HCT116 (cell line): ENCODE measurements around the gene TCERG1L. TPM values are rescaled to one million over a fixed set of nuclear protein-coding genes. Genes with fewer than 3 reads are reported as not detected.

Source experiments
- ATAC-seq: fragments of 200-7000 bp; cut with Tn5 transposase; 2 replicates; pipeline ENCODE4 v1.9.1; 2020; ENCODE audit warnings: mild to moderate bottlenecking, moderate library complexity
- BruUV-seq: library from RNA; stranded (reverse); fragments of 400-500 nt; replicated peaks from 2 replicates; lab custom pipeline; 2021; lab: Mats Ljungman, UMichigan
- CTCF ChIA-PET: fragments of 300-600 bp; sonication (Branson Sonifier 250); formaldehyde crosslinking; loops from one replicate; lab custom pipeline; 2021; ENCODE audit warnings: antibody characterized with exemption; lab: Charles Lee
- POLR2A ChIA-PET: fragments of 300-600, 350-600 bp; sonication (Branson Sonifier 250); formaldehyde crosslinking; loops from one replicate; lab custom pipeline; 2021; ENCODE audit warnings: antibody characterized with exemption; lab: Charles Lee
- RAD21 ChIA-PET, 2 experiments: fragments of 300-600 bp; sonication (Branson Sonifier 250); formaldehyde crosslinking; loops; one replicate each; lab custom pipeline; 2023; ENCODE audit warnings: low total read pairs in 2 of 2; ENCODE audit not compliant: uncharacterized antibody in 2 of 2, unreplicated experiment in 2 of 2, low non-redundant PET in 1 of 2; lab: Charles Lee
- DNase-seq: peaks from one replicate; pipeline ENCODE4 v3.0.0-alpha.2; 2010; ENCODE audit warnings: low read depth, low spot score
- H2AFZ ChIP-seq: fragments of 200-600 bp; shearing (Covaris generic), sonication (generic); 2 replicates; pipeline ENCODE4 v1.6.1; 2017; ENCODE audit warnings: low read depth, mixed run types, mixed read lengths, antibody characterized with exemption, low read length; ENCODE audit not compliant: poor library complexity, severe bottlenecking
- H3K27ac ChIP-seq: 2 replicates; pipeline ENCODE4 v1.5.1; 2012; ENCODE audit warnings: low read depth, low read length
- H3K27me3 ChIP-seq: fragments of 200-600 bp; sonication (generic); 2 replicates; pipeline ENCODE4 v1.6.1; 2016; ENCODE audit warnings: mixed run types, low read length, mixed read lengths; ENCODE audit not compliant: insufficient read depth
- H3K36me3 ChIP-seq, 2 experiments: fragments of 200-500 bp in 1 of 2; fragments of 200-600 bp in 1 of 2; sonication (Bioruptor generic) in 1 of 2; sonication (generic) in 1 of 2; 2 replicates each; pipeline versions ENCODE4 v1.5.1 to v1.6.1; 2014 to 2016; ENCODE audit warnings: low read length in 2 of 2, inconsistent platforms in 1 of 2, mixed read lengths in 1 of 2, mixed run types in 1 of 2; ENCODE audit not compliant: insufficient read depth in 2 of 2, control insufficient read depth in 1 of 2
- H3K4me1 ChIP-seq, 2 experiments: fragments of 200-600 bp in 1 of 2; sonication (generic) in 1 of 2; 2 replicates each; pipeline versions ENCODE4 v1.5.1 to v1.6.1; 2012 to 2017; ENCODE audit warnings: low read length in 2 of 2, inconsistent platforms in 1 of 2, mild to moderate bottlenecking in 1 of 2, mixed read lengths in 1 of 2, mixed run types in 1 of 2, moderate library complexity in 1 of 2; ENCODE audit not compliant: insufficient read depth in 2 of 2, control insufficient read depth in 1 of 2
- H3K4me2 ChIP-seq: fragments of 200-600 bp; sonication (generic); 2 replicates; pipeline ENCODE4 v1.6.1; 2017; ENCODE audit warnings: mixed run types, low read length, mixed read lengths
- H3K4me3 ChIP-seq, 2 experiments: fragments of 200-600 bp in 1 of 2; sonication (generic) in 1 of 2; replicated peaks in 1 of 2; 2 replicates each; pipeline ENCODE4 v1.5.1; 2011 to 2016; ENCODE audit warnings: low read length in 2 of 2, control low read depth in 1 of 2, low read depth in 1 of 2, mild to moderate bottlenecking in 1 of 2, mixed read lengths in 1 of 2, mixed run types in 1 of 2
- H3K79me2 ChIP-seq: fragments of 200-600 bp; sonication (generic); 2 replicates; pipeline ENCODE4 v1.6.1; 2017; ENCODE audit warnings: mild to moderate bottlenecking, mixed run types, low read length, moderate library complexity, mixed read lengths; ENCODE audit not compliant: insufficient read depth
- H3K9ac ChIP-seq: fragments of 200-600 bp; sonication (generic); 2 replicates; pipeline ENCODE4 v1.6.1; 2016; ENCODE audit warnings: low read length, mixed read lengths
- H3K9me2 ChIP-seq: fragments of 200-600 bp; sonication (generic), shearing (Covaris generic); 2 replicates; pipeline ENCODE4 v1.6.1; 2017; ENCODE audit warnings: mixed run types, mild to moderate bottlenecking, moderate library complexity; ENCODE audit not compliant: insufficient read depth
- H3K9me3 ChIP-seq, 2 experiments: fragments of 200-500 bp in 1 of 2; fragments of 200-600 bp in 1 of 2; sonication (Bioruptor generic) in 1 of 2; sonication (generic) in 1 of 2; 2 replicates each; pipeline ENCODE4 v1.6.1; 2014 to 2017; ENCODE audit warnings: low read length in 2 of 2, mixed read lengths in 2 of 2, inconsistent platforms in 1 of 2, low read depth in 1 of 2, mild to moderate bottlenecking in 1 of 2, mixed run types in 1 of 2, moderate library complexity in 1 of 2; ENCODE audit not compliant: control insufficient read depth in 1 of 2, insufficient read depth in 1 of 2
- H4K20me1 ChIP-seq: fragments of 200-600 bp; sonication (generic), shearing (Covaris generic); 2 replicates; pipeline ENCODE4 v1.6.1; 2017; ENCODE audit warnings: mixed run types, mild to moderate bottlenecking, moderate library complexity; ENCODE audit not compliant: insufficient read depth
- ATF3 ChIP-seq: IDR thresholded peaks from 2 replicates; pipeline ENCODE4 v1.6.1; 2012
- CBX3 ChIP-seq: IDR thresholded peaks from 2 replicates; pipeline ENCODE4 v1.6.1; 2012; ENCODE audit warnings: low read depth
- CTCF ChIP-seq, 3 experiments: fragments of 200-600 bp in 1 of 3; sonication (generic) in 1 of 3; IDR thresholded peaks in 2 of 3; conservative IDR thresholded peaks in 1 of 3; 2 replicates each; pipeline ENCODE4 v1.5.1; 2012 to 2017; ENCODE audit warnings: low read depth in 2 of 3, low read length in 2 of 3, antibody characterized with exemption in 1 of 3, borderline replicate concordance in 1 of 3, control low read depth in 1 of 3, mild to moderate bottlenecking in 1 of 3, mixed read lengths in 1 of 3, mixed run types in 1 of 3, moderate library complexity in 1 of 3; ENCODE audit not compliant: insufficient read depth in 1 of 3
- EGR1 ChIP-seq: IDR thresholded peaks from 2 replicates; pipeline ENCODE4 v1.6.1; 2012; ENCODE audit warnings: low read depth
- ELF1 ChIP-seq: IDR thresholded peaks from 2 replicates; pipeline ENCODE4 v1.6.1; 2012; ENCODE audit warnings: low read depth, borderline replicate concordance
- EZH2 ChIP-seq: fragments of 200-600 bp; sonication (generic); IDR thresholded peaks from 2 replicates; pipeline ENCODE4 v1.6.1; 2017; ENCODE audit warnings: antibody characterized with exemption, mixed run types
- EZH2phosphoT487 ChIP-seq: fragments of 200-600 bp; IDR thresholded peaks from 2 replicates; pipeline ENCODE4 v1.6.1; 2018; ENCODE audit warnings: antibody characterized with exemption, borderline replicate concordance
- JUND ChIP-seq: IDR thresholded peaks from 2 replicates; pipeline ENCODE4 v1.6.1; 2012
- POLR2A ChIP-seq: IDR thresholded peaks from 2 replicates; pipeline ENCODE4 v1.7.0; 2011; ENCODE audit warnings: borderline replicate concordance; ENCODE audit not compliant: insufficient read depth, insufficient read length; ENCODE audit errors: extremely low read depth
- RAD21 ChIP-seq: IDR thresholded peaks from 2 replicates; pipeline ENCODE4 v1.6.1; 2012; ENCODE audit warnings: low read depth, mild to moderate bottlenecking
- SP1 ChIP-seq: IDR thresholded peaks from 2 replicates; pipeline ENCODE4 v1.6.1; 2012; ENCODE audit warnings: low read depth
- TCF7L2 ChIP-seq: IDR thresholded peaks from 2 replicates; pipeline ENCODE4 v1.7.0; 2011; ENCODE audit warnings: borderline replicate concordance, inconsistent platforms; ENCODE audit not compliant: insufficient read depth, insufficient read length; ENCODE audit errors: extremely low read depth
- YY1 ChIP-seq: IDR thresholded peaks from 2 replicates; pipeline ENCODE4 v1.6.1; 2011; ENCODE audit warnings: low read length, low read depth, moderate library complexity, mild to moderate bottlenecking; ENCODE audit not compliant: insufficient replicate concordance; ENCODE audit errors: extremely low read depth
- ZBTB33 ChIP-seq: IDR thresholded peaks from 2 replicates; pipeline ENCODE4 v1.6.1; 2011; ENCODE audit warnings: mild to moderate bottlenecking, low read length, moderate library complexity; ENCODE audit not compliant: insufficient replicate concordance; ENCODE audit errors: extremely low read depth
- ZNF274 ChIP-seq: fragments of 200-500 bp; sonication (Bioruptor generic); IDR thresholded peaks from 2 replicates; pipeline ENCODE4 v1.6.1; 2014; ENCODE audit warnings: mild to moderate bottlenecking, low read depth, low read length, inconsistent platforms
- intact Hi-C: fragments of 100-400 bp; cut with micrococcal nuclease; formaldehyde crosslinking; loops from 2 replicates; pipeline ENCODE4 v1.10.0; 2022
- total RNA-seq: library from RNA; stranded (reverse); gene quantifications from one replicate; pipeline ENCODE4 v1.2.1, GENCODE V29; 2021; ENCODE audit not compliant: unreplicated experiment

TCERG1L gene
- total RNA-seq, 1 experiment from 2014 or later, result not detected

GRCh38 chr10:131129544-131129943 is 182.0 kb downstream of the TCERG1L start:
- Histone ChIP-seq H3K4me2 (no peak overlapping the region), H3K9me2 (no peaks in the 10 kb centered on the region), H3K27ac (no peak overlapping the region), H3K36me3 (no peaks in the 10 kb centered on the region), H2AFZ (no peak overlapping the region), H3K79me2 (no peaks in the 10 kb centered on the region), H3K4me1 (no peaks in the 10 kb centered on the region), H3K9me3 (no peaks in the 10 kb centered on the region), H3K27me3 (no peaks in the 10 kb centered on the region), H4K20me1 (no peaks in the 10 kb centered on the region), H3K4me3 (no peak overlapping the region), H3K9ac (no peak overlapping the region)
- TF ChIP-seq JUND, result no peak
- TF ChIP-seq ELF1, result no peak
- no peak for TF ChIP-seq EZH2
- no peak for TF ChIP-seq SP1
- TF ChIP-seq ZNF274, result no peak
- TF ChIP-seq ZBTB33, result no peak
- no peak for TF ChIP-seq EZH2phosphoT487
- TF ChIP-seq RAD21, result no peak
- no peak for TF ChIP-seq EGR1
- BruUV-seq, result no TSS peak
- DNase-seq (no peak), ATAC-seq (no peak)
- RAD21 ChIA-PET, result no interaction called here
- POLR2A ChIA-PET, result no interaction called here
- intact Hi-C loops, result no loop called here
- CTCF ChIA-PET, result no interaction called here

- DNase-seq (no peak), ATAC-seq (no peak)
- ChIA-PET CTCF (no interaction called here), POLR2A (no interaction called here), RAD21 (no interaction called here)
- Histone ChIP-seq H3K4me3 (no peak overlapping the region), H3K27me3 (no peaks in the 10 kb centered on the region), H3K9ac (no peak overlapping the region), H3K9me3 (no peaks in the 10 kb centered on the region), H3K79me2 (no peaks in the 10 kb centered on the region), H3K4me2 (no peak overlapping the region), H4K20me1 (no peaks in the 10 kb centered on the region), H3K4me1 (no peaks in the 10 kb centered on the region), H3K36me3 (no peaks in the 10 kb centered on the region), H3K9me2 (no peaks in the 10 kb centered on the region), H2AFZ (no peak overlapping the region), H3K27ac (no peak overlapping the region)
- BruUV-seq, result no TSS peak
- intact Hi-C loops, result no loop called here
- TF ChIP-seq SP1, result no peak
- TF ChIP-seq EGR1, result no peak
- no peak for TF ChIP-seq CTCF (IDR thresholded peaks at IDR 0.05 in 2 of 3, conservative IDR thresholded peaks at IDR 0.05 in 1 of 3; ENCODE audit: borderline replicate concordance in 1 of 3, insufficient read depth in 1 of 3, low read depth in 2 of 3, low read length in 2 of 3)
- no peak for TF ChIP-seq ZBTB33
- TF ChIP-seq YY1, result no peak
- TF ChIP-seq CBX3, result no peak
- no peak for TF ChIP-seq TCF7L2
- no peak for TF ChIP-seq JUND
- no peak for TF ChIP-seq POLR2A
- TF ChIP-seq ATF3, result no peak
Measured at GRCh38 chr10:131128731-131129130, 182.8 kb downstream of the TCERG1L start.
